BE2C (cell line): Measurements from ENCODE around the gene CAPN12. TPM values are rescaled to one million over a fixed set of nuclear protein-coding genes. Genes with fewer than 3 reads are reported as not detected.
"Not testable (repeated sequence)": the region's sequence is repeated elsewhere in the genome, so short reads cannot be mapped to it uniquely, and the experiment has no call there.

Source experiments
- DNase-seq: peaks from one replicate; pipeline ENCODE4 v3.0.0-alpha.2; 2020
- H3K27me3 ChIP-seq: fragments of 250-450 bp; sonication (Bioruptor Pico); 2 replicates; pipeline ENCODE4 v1.5.1; 2020; ENCODE audit warnings: mild to moderate bottlenecking
- H3K36me3 ChIP-seq: fragments of 250-450 bp; sonication (Bioruptor Pico); 2 replicates; pipeline ENCODE4 v1.5.1; 2020; ENCODE audit warnings: mild to moderate bottlenecking
- H3K4me1 ChIP-seq: fragments of 250-450 bp; sonication (Bioruptor Pico); 2 replicates; pipeline ENCODE4 v1.5.1; 2020
- H3K4me3 ChIP-seq: 2 replicates; pipeline ENCODE4 v1.5.1; 2011; ENCODE audit warnings: low read depth, low read length
- H3K9me3 ChIP-seq: fragments of 250-450 bp; sonication (Bioruptor Pico); 2 replicates; pipeline ENCODE4 v1.5.1; 2020
- CTCF ChIP-seq: IDR thresholded peaks from 2 replicates; pipeline ENCODE4 v1.5.1; 2012; ENCODE audit warnings: mild to moderate bottlenecking, low read depth, low read length
- polyA plus RNA-seq: library from polyadenylated mRNA; unstranded; fragments of >200 nt; gene quantifications from one replicate; pipeline ENCODE4 v1.2.1, GENCODE V29; 2012; ENCODE audit warnings: low read depth, missing spikeins; ENCODE audit not compliant: insufficient read length, insufficient read depth

CAPN12 gene
- not detected for polyA plus RNA-seq

- no peak for TF ChIP-seq CTCF
- Histone ChIP-seq H3K4me3 (no peak within 1 kb of the TSS), H3K36me3 (no peaks in the 10 kb centered on the region), H3K27me3 (no peaks in the 10 kb centered on the region), H3K9me3 (no peaks in the 10 kb centered on the region), H3K4me1 (no peaks in the 10 kb centered on the region)
- no peak for DNase-seq
Measured at GRCh38 chr19:38744298-38744681, at the start of gene CAPN12. Gene CAPN12, minus strand, starts transcription at chr19:38744474. Its CDS starts 309 bp downstream, at chr19:38744165.

GRCh38 chr19:38793671-38794070, 49.4 kb upstream of the CAPN12 start:
- no peaks in the 10 kb centered on the region for H3K9me3 ChIP-seq
- no peak for DNase-seq

GRCh38 chr19:38793177-38793576, 48.9 kb upstream of the CAPN12 start:
- H3K36me3 ChIP-seq = no peaks in the 10 kb centered on the region
- no peak for TF ChIP-seq CTCF
- no peak for DNase-seq
- H3K27me3 ChIP-seq = no peaks in the 10 kb centered on the region
- H3K4me1 ChIP-seq = no peaks in the 10 kb centered on the region
- H3K4me3 ChIP-seq = no peak overlapping the region
- H3K9me3 ChIP-seq = no peaks in the 10 kb centered on the region

More at GRCh38 chr19:38793671-38794070, 49.4 kb upstream of the CAPN12 start:
- no peak for TF ChIP-seq CTCF
- Histone ChIP-seq H3K4me3 (no peak overlapping the region), H3K4me1 (no peaks in the 10 kb centered on the region), H3K36me3 (no peaks in the 10 kb centered on the region), H3K27me3 (no peaks in the 10 kb centered on the region)

- Histone ChIP-seq H3K4me3 (no peak overlapping the region), H3K4me1 (no peaks in the 10 kb centered on the region), H3K27me3 (no peaks in the 10 kb centered on the region), H3K36me3 (no peaks in the 10 kb centered on the region), H3K9me3 (no peaks in the 10 kb centered on the region)
- DNase-seq = no peak
- no peak for TF ChIP-seq CTCF
Measured at GRCh38 chr19:38792250-38793111, 48.2 kb upstream of the CAPN12 start.

- not testable (repeated sequence) for H3K4me3 ChIP-seq, H3K4me1 ChIP-seq, H3K36me3 ChIP-seq, H3K27me3 ChIP-seq, DNase-seq, H3K9me3 ChIP-seq
Measured at GRCh38 chr19:38791451-38792064, 47.3 kb upstream of the CAPN12 start.

GRCh38 chr19:38790507-38791403, 46.5 kb upstream of the CAPN12 start:
- H3K4me1 ChIP-seq, DNase-seq, H3K27me3 ChIP-seq, H3K9me3 ChIP-seq, H3K4me3 ChIP-seq, H3K36me3 ChIP-seq: not testable (repeated sequence)
